CD4-positive, alpha-beta T cell treated with Interleukin-6 for 4 hours (primary cell): ENCODE measurements around the gene FBP1.
A peak's percentile ranks its signal among the peaks of the same experiment; 100 is the strongest.
"Not testable (repeated sequence)": the region's sequence is repeated elsewhere in the genome, so short reads cannot be mapped to it uniquely, and the experiment has no call there.

ENCODE experiments used
- DNase-seq: peaks from one replicate; pipeline ENCODE4 v3.0.0-alpha.2; 2020; ENCODE audit warnings: mixed read lengths

The FBP1 gene

DNA sequence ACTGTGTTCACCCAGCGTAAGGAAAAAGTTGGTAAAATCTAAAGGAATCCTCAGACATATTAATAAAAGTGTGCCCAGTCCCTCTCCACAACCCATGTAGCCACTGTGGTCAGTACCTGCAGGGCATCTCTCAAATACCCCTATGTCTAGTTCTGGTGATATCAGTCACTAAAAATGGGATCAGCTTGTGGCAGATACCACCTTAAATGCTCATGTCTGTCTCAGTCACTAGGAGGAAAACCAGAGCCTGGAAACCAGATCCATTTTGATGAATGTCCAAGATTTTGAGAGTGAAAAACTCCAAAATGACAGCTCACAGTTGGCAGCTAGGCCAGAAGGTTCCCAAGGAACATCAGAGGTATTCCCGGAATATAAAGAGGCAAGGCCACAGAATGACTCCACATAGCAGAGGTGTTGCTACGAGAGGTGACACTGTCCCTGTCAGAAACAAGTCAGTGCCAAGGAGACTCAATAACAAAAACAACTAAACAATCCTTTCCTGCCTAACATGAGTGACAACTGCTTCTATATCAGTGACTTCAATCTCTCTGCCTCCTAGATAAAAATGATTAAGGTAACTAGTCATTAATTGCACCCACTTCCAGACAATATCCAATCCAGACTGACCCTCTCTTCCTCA, 70.9 kb downstream of the FBP1 start:
- no peak for DNase-seq

DNA sequence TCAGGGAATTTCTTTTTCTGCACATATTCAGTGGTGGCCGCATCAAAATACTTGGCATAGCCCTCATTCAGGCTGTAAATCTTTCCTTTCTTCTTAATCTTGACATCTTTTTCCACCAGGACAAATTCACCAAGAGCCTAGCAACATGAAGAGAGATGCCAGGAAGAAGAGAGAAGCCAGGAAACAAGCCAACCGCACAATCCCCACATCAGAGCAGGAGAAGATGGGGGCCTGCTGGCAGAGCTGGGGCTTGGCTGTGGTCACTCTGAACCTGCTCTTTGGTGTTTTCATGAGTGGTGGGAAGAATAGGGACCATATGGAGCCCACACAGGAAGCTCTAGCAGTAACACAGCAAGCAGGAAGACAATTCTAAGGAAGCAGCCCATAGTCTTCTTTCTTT, 72.0 kb downstream of the FBP1 start:
- no peak for DNase-seq

DNA sequence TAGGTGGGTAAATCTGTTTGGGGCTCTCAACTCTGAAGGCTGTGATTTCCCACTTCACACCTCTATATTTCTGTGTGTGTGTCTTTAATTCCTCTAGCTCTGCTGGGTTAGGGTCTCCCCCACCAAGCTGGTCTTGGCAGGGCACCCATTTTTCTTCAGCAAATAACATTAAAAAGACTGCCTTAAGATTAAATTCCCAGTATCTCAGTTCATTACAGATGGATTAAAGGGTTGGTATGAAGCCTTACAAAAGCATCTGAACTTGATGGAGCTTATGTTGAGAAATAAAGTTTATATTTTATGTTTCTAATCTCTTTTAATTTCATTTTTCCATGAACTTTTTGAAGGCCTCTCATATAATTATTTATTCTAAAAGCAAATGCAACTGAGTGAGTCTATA, 72.8 kb downstream of the FBP1 start:
- DNase-seq: no peak

DNA sequence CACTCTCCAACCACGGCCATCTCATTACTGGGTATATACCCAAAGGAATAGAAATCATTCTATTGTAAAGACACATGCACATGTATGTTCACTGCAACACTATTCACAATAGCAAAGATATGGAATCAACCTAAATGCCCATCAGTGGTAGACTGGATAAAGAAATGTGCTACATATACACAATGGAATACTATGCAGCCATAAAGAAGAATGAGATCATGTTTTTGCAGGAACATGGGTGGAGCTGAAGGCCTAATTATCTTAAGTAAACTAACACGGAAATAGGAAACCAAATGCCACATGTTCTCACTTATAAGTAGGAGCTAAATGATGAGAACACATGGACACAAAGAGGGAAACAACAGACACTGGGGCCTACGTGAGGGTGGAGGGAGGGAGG, 75.0 kb downstream of the FBP1 start:
- not testable (repeated sequence) for DNase-seq

DNA sequence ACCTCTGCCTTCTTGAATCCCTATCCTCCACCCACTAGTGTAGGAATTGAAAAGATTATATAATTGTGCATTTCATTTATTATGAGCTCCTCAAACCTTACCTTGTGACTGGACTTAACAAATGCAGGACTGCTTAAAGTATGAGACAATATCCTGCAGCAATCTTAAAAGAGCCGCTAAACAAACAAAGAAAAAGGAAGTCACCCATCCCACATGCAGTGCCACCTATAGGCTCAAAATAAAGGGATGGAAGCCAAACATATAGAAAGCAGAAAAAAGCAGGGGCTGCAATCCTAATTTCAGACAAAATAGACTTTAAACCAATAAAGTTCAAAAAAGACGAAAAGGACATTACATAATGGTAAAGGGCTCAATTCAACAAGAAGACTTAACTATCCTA, 75.8 kb downstream of the FBP1 start:
- DNase-seq: no peak

DNA sequence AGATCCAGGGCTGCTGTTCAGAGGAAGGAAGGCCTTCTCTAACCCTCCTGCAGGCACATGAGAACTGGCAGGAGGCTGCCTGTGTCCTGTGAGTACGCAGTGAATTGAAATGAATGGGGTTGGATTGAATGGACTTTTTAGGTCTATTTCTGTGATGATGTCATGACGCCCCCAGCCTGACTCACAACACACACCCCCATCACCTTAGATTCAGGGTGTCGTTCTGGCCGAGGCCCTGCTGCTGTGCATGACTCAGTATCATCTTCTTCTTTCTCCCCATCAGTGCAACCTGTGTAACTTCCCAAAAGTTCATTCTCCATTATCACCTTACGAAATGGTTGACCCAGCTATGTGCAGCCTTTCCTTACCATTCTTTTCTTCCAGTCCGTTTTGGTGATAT, 79.1 kb downstream of the FBP1 start:
- no peak for DNase-seq

DNA sequence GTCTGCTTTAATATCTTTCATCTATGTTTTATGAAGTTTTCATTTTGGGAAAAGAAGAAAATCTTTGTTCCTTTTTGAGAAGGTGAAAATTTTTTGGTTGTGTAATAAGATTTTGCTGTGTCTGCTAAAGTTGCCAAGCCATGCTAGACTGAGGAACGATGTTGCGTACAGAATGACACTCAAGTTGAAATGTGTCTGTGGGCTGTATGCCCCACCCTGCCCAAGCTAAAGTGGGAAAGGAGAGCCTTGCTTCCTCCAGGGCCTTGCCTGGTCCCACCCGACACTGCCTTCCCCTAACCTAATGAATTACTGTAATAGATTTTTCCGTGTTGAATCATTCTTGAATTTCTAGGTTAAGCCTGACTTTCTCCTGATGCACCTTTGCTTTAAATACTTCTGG, 81.9 kb downstream of the FBP1 start:
- no peak for DNase-seq

DNA sequence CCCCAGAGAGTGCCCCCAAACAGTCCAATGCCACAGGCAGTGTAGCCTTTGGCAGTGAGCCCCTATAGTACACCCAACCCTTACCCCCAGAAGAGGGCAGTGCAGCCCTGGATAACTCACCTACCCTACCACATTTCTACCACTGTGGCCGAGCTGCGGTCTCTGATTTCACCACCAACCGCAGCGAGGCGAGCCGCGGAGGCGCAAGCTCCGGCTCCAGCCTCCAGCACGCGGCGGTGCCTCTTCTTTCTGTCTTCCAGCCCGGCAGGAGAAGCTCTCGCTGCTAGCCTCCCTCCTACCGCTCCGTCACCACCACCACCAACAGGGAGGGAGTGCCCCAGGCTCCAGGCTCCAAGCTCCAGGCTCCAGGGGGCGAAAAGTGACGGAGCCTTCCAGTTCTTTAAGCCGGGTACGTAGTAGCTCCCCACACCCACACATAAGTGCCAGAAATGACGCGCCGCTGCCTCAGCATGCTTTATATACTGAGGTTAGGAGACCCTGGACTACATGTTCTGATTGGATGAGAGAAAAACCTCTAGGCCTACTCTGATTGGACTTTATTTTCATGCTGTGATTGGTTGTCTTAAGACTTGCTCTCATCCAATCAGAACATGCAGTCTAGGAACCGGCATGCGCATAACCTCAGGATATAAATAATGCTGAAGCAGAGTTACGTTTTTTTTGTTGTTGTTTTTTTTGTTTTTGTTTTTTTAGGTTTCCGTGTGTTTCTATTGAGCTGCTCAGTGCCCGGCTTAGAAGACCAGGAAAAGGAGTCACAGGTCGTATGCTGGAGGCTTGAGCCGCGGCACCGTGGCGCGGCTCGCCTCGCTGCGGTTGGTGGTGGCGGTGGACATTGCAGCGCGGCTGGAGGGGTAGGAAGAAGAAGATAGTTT, 84.6 kb downstream of the FBP1 start, which contains the start of gene PCAT7:
PCAT7 (plus strand) TSS at position 645 of the 893 bp plus-strand sequence.
- DNase-seq: peak; percentile 9

DNA sequence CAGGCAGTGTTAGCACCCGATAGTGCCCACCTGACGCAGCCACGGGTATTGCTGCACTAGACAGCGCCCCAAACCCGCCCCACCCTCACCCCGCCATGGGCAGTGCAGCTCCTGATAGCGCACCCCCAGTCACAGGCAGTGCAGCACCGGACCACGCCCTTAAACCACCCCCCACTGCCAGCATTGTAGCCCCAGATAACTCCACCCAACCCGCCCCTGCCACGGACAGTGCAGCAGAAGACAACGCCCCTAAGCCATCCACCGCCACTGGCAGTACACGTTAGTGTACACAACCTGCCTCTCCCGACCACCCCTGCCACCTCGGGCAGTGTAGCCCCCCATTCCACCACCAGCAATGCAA, 85.3 kb downstream of the FBP1 start:
- DNase-seq: no peak
